ENCODE results near the gene ATXN3L. TPM values are rescaled to one million over a fixed set of nuclear protein-coding genes. Genes with fewer than 3 reads are reported as not detected.
A peak's percentile ranks its signal among the peaks of the same experiment; 100 is the strongest.

ATXN3L gene
- total RNA-seq, 1 experiment from 2014 or later = not detected

- TF ChIP-seq POLR2AphosphoS5 (IDR thresholded peaks at IDR 0.05; ENCODE audit: low read depth, low read length) (no peak), ELF1 (IDR thresholded peaks at IDR 0.05; ENCODE audit: borderline replicate concordance, low read depth) (no peak), CTCF (IDR thresholded peaks at IDR 0.05 in 2 of 3, conservative IDR thresholded peaks at IDR 0.05 in 1 of 3; ENCODE audit: borderline replicate concordance in 1 of 3, insufficient read depth in 1 of 3, low read depth in 2 of 3, low read length in 2 of 3) (no peak)
Observed at GRCh38 chrX:13345037-13345436, 25.2 kb upstream of the ATXN3L start (continued).

- Histone ChIP-seq H3K9ac (ENCODE audit: low read length) (no peak overlapping the region), H3K4me3 (replicated peaks in 1 of 2; ENCODE audit: low read depth in 1 of 2, low read length in 2 of 2) (no peak overlapping the region), H2AFZ (ENCODE audit: low read depth, low read length, poor library complexity, severe bottlenecking) (no peak overlapping the region), H3K4me1 (ENCODE audit: control insufficient read depth in 1 of 2, insufficient read depth in 2 of 2, low read length in 2 of 2) (no peaks in the 10 kb centered on the region), H3K9me2 (ENCODE audit: insufficient read depth) (no peaks in the 10 kb centered on the region), H3K27me3 (ENCODE audit: insufficient read depth, low read length) (no peaks in the 10 kb centered on the region), H3K27ac (ENCODE audit: low read depth, low read length) (no peak overlapping the region), H3K79me2 (ENCODE audit: insufficient read depth, low read length) (no peaks in the 10 kb centered on the region), H3K4me2 (ENCODE audit: low read length) (no peak overlapping the region), H4K20me1 (ENCODE audit: insufficient read depth) (no peaks in the 10 kb centered on the region), H3K36me3 (ENCODE audit: control insufficient read depth in 1 of 2, insufficient read depth in 2 of 2, low read length in 2 of 2) (no peaks in the 10 kb centered on the region), H3K9me3 (ENCODE audit: control insufficient read depth in 1 of 2, insufficient read depth in 1 of 2, low read depth in 1 of 2, low read length in 2 of 2) (no peaks in the 10 kb centered on the region)
- ATAC-seq (no peak), DNase-seq (ENCODE audit: low read depth, low spot score) (no peak)
- POLR2A ChIA-PET = no interaction called here
- CTCF ChIA-PET = no interaction called here
- TF ChIP-seq CEBPB (IDR thresholded peaks at IDR 0.05; ENCODE audit: low read depth) = no peak
- TF ChIP-seq CTCF (IDR thresholded peaks at IDR 0.05 in 2 of 3, conservative IDR thresholded peaks at IDR 0.05 in 1 of 3; ENCODE audit: borderline replicate concordance in 1 of 3, insufficient read depth in 1 of 3, low read depth in 2 of 3, low read length in 2 of 3) = 0 out of 6 replicates have a peak, but pooled peaks of 1 of the 3 experiments have one; percentile 22
- RAD21 ChIA-PET (ENCODE audit: low non-redundant PET in 1 of 2, low total read pairs in 2 of 2, uncharacterized antibody in 2 of 2, unreplicated experiment in 2 of 2) = no interaction called here
- intact Hi-C loops (cut with micrococcal nuclease) = no loop called here
- no TSS peak for BruUV-seq (replicated peaks)
Observed at GRCh38 chrX:13341491-13342101, 21.7 kb upstream of the ATXN3L start.
